Mesendoderm (in vitro differentiated cells): Measurements from ENCODE around the gene HBD.
"Not testable (repeated sequence)": the region's sequence is repeated elsewhere in the genome, so short reads cannot be mapped to it uniquely, and the experiment has no call there.

Experiments
- DNase-seq: peaks from one replicate; pipeline ENCODE4 v3.0.0; 2013
- H2AK5ac ChIP-seq: 2 replicates; pipeline ENCODE4 v1.6.1; 2013; ENCODE audit warnings: low read length, inconsistent platforms
- H2BK120ac ChIP-seq: 2 replicates; pipeline ENCODE4 v1.6.1; 2013; ENCODE audit warnings: low read depth, mild to moderate bottlenecking, low read length, moderate library complexity, mixed read lengths
- H2BK15ac ChIP-seq: replicated peaks from 2 replicates; pipeline ENCODE4 v1.6.1; 2013; ENCODE audit warnings: low read depth, mild to moderate bottlenecking, moderate library complexity
- H2BK5ac ChIP-seq: 2 replicates; pipeline ENCODE4 v1.6.1; 2013; ENCODE audit warnings: low read length, inconsistent platforms
- H3K18ac ChIP-seq: 2 replicates; pipeline ENCODE4 v1.6.1; 2013; ENCODE audit warnings: mild to moderate bottlenecking, low read length, mixed read lengths
- H3K23ac ChIP-seq: one replicate; pipeline ENCODE4 v1.6.1; 2013; ENCODE audit warnings: low read length
- H3K27ac ChIP-seq: 2 replicates; pipeline ENCODE4 v1.5.1; 2013; ENCODE audit warnings: low read depth, mild to moderate bottlenecking, inconsistent platforms, low read length, moderate library complexity
- H3K27me3 ChIP-seq: 2 replicates; pipeline ENCODE4 v1.6.1; 2013; ENCODE audit warnings: low read length, control low read depth, mild to moderate bottlenecking, inconsistent platforms; ENCODE audit not compliant: insufficient read depth, poor library complexity
- H3K36me3 ChIP-seq: 2 replicates; pipeline ENCODE4 v1.6.1; 2013; ENCODE audit warnings: low read length, inconsistent platforms; ENCODE audit not compliant: control insufficient read depth, insufficient read depth
- H3K4ac ChIP-seq: one replicate; pipeline ENCODE4 v1.6.1; 2013; ENCODE audit warnings: low read depth, mild to moderate bottlenecking, low read length, moderate library complexity
- H3K4me1 ChIP-seq: 2 replicates; pipeline ENCODE4 v1.6.1; 2013; ENCODE audit warnings: low read depth, low read length, inconsistent platforms; ENCODE audit not compliant: control insufficient read depth
- H3K4me2 ChIP-seq: 2 replicates; pipeline ENCODE4 v1.6.1; 2013; ENCODE audit warnings: low read length
- H3K4me3 ChIP-seq: 2 replicates; pipeline ENCODE4 v1.5.1; 2013; ENCODE audit warnings: mild to moderate bottlenecking, low read length
- H3K56ac ChIP-seq: one replicate; pipeline ENCODE4 v1.6.1; 2013; ENCODE audit warnings: low read length
- H3K79me1 ChIP-seq: 2 replicates; pipeline ENCODE4 v1.6.1; 2013; ENCODE audit warnings: low read length, inconsistent platforms
- H3K79me2 ChIP-seq: 2 replicates; pipeline ENCODE4 v1.6.1; 2013; ENCODE audit warnings: mild to moderate bottlenecking, low read length; ENCODE audit not compliant: control insufficient read depth, insufficient read depth
- H3K9ac ChIP-seq: 2 replicates; pipeline ENCODE4 v1.6.1; 2013; ENCODE audit warnings: low read length, inconsistent platforms
- H4K5ac ChIP-seq: one replicate; pipeline ENCODE4 v1.6.1; 2013; ENCODE audit warnings: low read length
- H4K8ac ChIP-seq: one replicate; pipeline ENCODE4 v1.6.1; 2013; ENCODE audit warnings: low read depth, mild to moderate bottlenecking, control low read depth, low read length, moderate library complexity
- WGBS: extraction: QIAGEN DNeasy Blood & Tissue Kit; methylation state at CpG from one replicate; pipeline ENCODE4 v1.1.7; 2013; ENCODE audit warnings: low lambda C conversion rate, missing lambda C conversion rate; ENCODE audit not compliant: insufficient coverage; ENCODE audit errors: extremely low coverage; 5-methylcytosine and 5-hydroxymethylcytosine counted together

The HBD gene

GRCh38 chr11:5258543-5259262 lies 24.4 kb upstream of the HBD start:
- Histone ChIP-seq H3K56ac (no peak overlapping the region), H4K8ac (no peak overlapping the region), H4K5ac (no peak overlapping the region), H3K27ac (no peak overlapping the region), H3K79me1 (no peaks in the 10 kb centered on the region), H3K18ac (peak overlapping the region; percentile 39), H2BK15ac (no peak overlapping the region), H2BK120ac (no peak overlapping the region), H3K4me2 (no peak overlapping the region), H3K23ac (no peak overlapping the region), H3K4me3 (no peak overlapping the region), H3K4ac (no peak overlapping the region), H3K36me3 (no peaks in the 10 kb centered on the region), H3K79me2 (no peaks in the 10 kb centered on the region), H2BK5ac (no peak overlapping the region), H3K9ac (no peak overlapping the region), H3K4me1 (no peaks in the 10 kb centered on the region), H2AK5ac (no peak overlapping the region), H3K27me3 (no peaks in the 10 kb centered on the region)
- WGBS: no CpG with 5 or more reads among the region's 7 CpGs
- peak; percentile 72 for DNase-seq

GRCh38 chr11:5257296-5257695 lies 23.0 kb upstream of the HBD start:
- DNase-seq: peak; percentile 72
- H2BK5ac ChIP-seq: no peak overlapping the region
- no peak overlapping the region for H3K23ac ChIP-seq
- H3K79me2 ChIP-seq: no peaks in the 10 kb centered on the region
- H4K5ac ChIP-seq: no peak overlapping the region
- no peak overlapping the region for H2BK120ac ChIP-seq
- H3K18ac ChIP-seq: no peak overlapping the region
- H3K4me1 ChIP-seq: no peaks in the 10 kb centered on the region
- WGBS: no CpG with 5 or more reads among the region's 2 CpGs
- no peaks in the 10 kb centered on the region for H3K36me3 ChIP-seq
- H3K4me3 ChIP-seq: no peak overlapping the region
- no peak overlapping the region for H3K4me2 ChIP-seq
- H3K9ac ChIP-seq: no peak overlapping the region
- H2AK5ac ChIP-seq: no peak overlapping the region
- no peak overlapping the region for H3K56ac ChIP-seq
- H3K4ac ChIP-seq: no peak overlapping the region
- H2BK15ac ChIP-seq: no peak overlapping the region
- no peak overlapping the region for H4K8ac ChIP-seq
- H3K27me3 ChIP-seq: no peaks in the 10 kb centered on the region
- H3K27ac ChIP-seq: no peak overlapping the region
- H3K79me1 ChIP-seq: no peaks in the 10 kb centered on the region

GRCh38 chr11:5254646-5255413 lies 20.5 kb upstream of the HBD start, which contains the start of gene HBG2:
TSS of gene HBG2 (minus strand) at chr11:5254781. CDS start at chr11:5254728, 53 bp downstream.
- not testable (repeated sequence) for H2AK5ac ChIP-seq, H3K4me1 ChIP-seq, H2BK120ac ChIP-seq, H4K5ac ChIP-seq, H3K36me3 ChIP-seq, H3K9ac ChIP-seq, H3K56ac ChIP-seq, H3K4ac ChIP-seq, H3K27ac ChIP-seq, DNase-seq, H3K4me2 ChIP-seq, H2BK5ac ChIP-seq, H3K4me3 ChIP-seq, H3K79me1 ChIP-seq, H3K18ac ChIP-seq, H2BK15ac ChIP-seq, H3K27me3 ChIP-seq, H3K23ac ChIP-seq, H4K8ac ChIP-seq, H3K79me2 ChIP-seq
- WGBS: no CpG with 5 or more reads among the region's 9 CpGs

- not testable (repeated sequence) for H3K4me2 ChIP-seq, H3K79me2 ChIP-seq, H3K4me3 ChIP-seq, H2BK5ac ChIP-seq, H4K5ac ChIP-seq, H3K79me1 ChIP-seq, H3K36me3 ChIP-seq, H3K4ac ChIP-seq, H2BK120ac ChIP-seq, DNase-seq, H3K27ac ChIP-seq, H3K27me3 ChIP-seq, H3K9ac ChIP-seq, H3K56ac ChIP-seq, H4K8ac ChIP-seq, H3K4me1 ChIP-seq, H3K18ac ChIP-seq, H3K23ac ChIP-seq, H2AK5ac ChIP-seq, H2BK15ac ChIP-seq
- no CpG with 5 or more reads among the region's 2 CpGs for WGBS
These were observed 19.7 kb upstream of the HBD start for GRCh38 chr11:5254023-5254422.

GRCh38 chr11:5253440-5253839 lies 19.2 kb upstream of the HBD start:
- not testable (repeated sequence) for H3K4me2 ChIP-seq, H3K23ac ChIP-seq, H3K79me1 ChIP-seq, H4K8ac ChIP-seq, H3K79me2 ChIP-seq, DNase-seq, H3K9ac ChIP-seq, H2AK5ac ChIP-seq, H3K4me1 ChIP-seq, H3K36me3 ChIP-seq, H3K56ac ChIP-seq, H2BK120ac ChIP-seq, H3K18ac ChIP-seq, H3K4ac ChIP-seq, H2BK5ac ChIP-seq, H3K27me3 ChIP-seq, H3K4me3 ChIP-seq, H2BK15ac ChIP-seq, H3K27ac ChIP-seq, H4K5ac ChIP-seq
- no CpG with 5 or more reads among the region's 5 CpGs for WGBS
